WTC11 (cell line): ENCODE measurements around the gene GRK2.

Experiments
- NFYB ChIP-seq: sonication (generic); formaldehyde crosslinking; conservative IDR thresholded peaks from 2 replicates; pipeline ENCODE4 v1.8.0; 2022; ENCODE audit warnings: low read depth, missing genetic modification reagents
- SP1 ChIP-seq: sonication (generic); formaldehyde crosslinking; conservative IDR thresholded peaks from 2 replicates; pipeline ENCODE4 v1.8.1; 2022; ENCODE audit warnings: missing genetic modification reagents
- ZSCAN18 ChIP-seq: fragments of 250-450 bp; sonication (Bioruptor Pico); IDR thresholded peaks from 2 replicates; pipeline ENCODE4 v2.1.2; 2022; ENCODE audit warnings: mild to moderate bottlenecking, moderate library complexity
- TF ChIP-seq, protein P1 (sequence below): fragments of 200-600 bp; IDR thresholded peaks from 2 replicates; pipeline ENCODE4 v1.8.0; 2022; ENCODE audit warnings: antibody characterized with exemption

- TF ChIP-seq, protein P1, sequence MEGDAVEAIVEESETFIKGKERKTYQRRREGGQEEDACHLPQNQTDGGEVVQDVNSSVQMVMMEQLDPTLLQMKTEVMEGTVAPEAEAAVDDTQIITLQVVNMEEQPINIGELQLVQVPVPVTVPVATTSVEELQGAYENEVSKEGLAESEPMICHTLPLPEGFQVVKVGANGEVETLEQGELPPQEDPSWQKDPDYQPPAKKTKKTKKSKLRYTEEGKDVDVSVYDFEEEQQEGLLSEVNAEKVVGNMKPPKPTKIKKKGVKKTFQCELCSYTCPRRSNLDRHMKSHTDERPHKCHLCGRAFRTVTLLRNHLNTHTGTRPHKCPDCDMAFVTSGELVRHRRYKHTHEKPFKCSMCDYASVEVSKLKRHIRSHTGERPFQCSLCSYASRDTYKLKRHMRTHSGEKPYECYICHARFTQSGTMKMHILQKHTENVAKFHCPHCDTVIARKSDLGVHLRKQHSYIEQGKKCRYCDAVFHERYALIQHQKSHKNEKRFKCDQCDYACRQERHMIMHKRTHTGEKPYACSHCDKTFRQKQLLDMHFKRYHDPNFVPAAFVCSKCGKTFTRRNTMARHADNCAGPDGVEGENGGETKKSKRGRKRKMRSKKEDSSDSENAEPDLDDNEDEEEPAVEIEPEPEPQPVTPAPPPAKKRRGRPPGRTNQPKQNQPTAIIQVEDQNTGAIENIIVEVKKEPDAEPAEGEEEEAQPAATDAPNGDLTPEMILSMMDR = no peak
- no peak for TF ChIP-seq NFYB (CRISPR knock-in tag)
- TF ChIP-seq SP1 (CRISPR knock-in tag) = no peak
- TF ChIP-seq ZSCAN18 (CRISPR knock-in tag) = no peak
Observed at GRCh38 chr11:67264877-67265632, 1.2 kb upstream of the GRK2 start.
